Hindlimb muscle (tissue), 1 donor: ENCODE measurements around the gene GCHFR. TPM values are rescaled to one million over a fixed set of nuclear protein-coding genes. Genes with fewer than 3 reads are reported as not detected.
A peak's percentile ranks its signal among the peaks of the same experiment; 100 is the strongest.

ENCODE experiments used
- DNase-seq: peaks from one replicate; pipeline ENCODE4 v3.0.0-alpha.2; 2013
- polyA plus RNA-seq: library from polyadenylated mRNA; unstranded; fragments of 120-200 nt; gene quantifications from one replicate; pipeline ENCODE4 v1.2.1, GENCODE V29; 2013; ENCODE audit not compliant: insufficient read length

GCHFR gene
- polyA plus RNA-seq = 4.7 TPM

GRCh38 chr15:40763801-40764628 lies at the start of gene GCHFR:
Gene GCHFR, plus strand, starts transcription at chr15:40764068. Its CDS starts 113 bp downstream, at chr15:40764181.
- peak; percentile 78 for DNase-seq

GRCh38 chr15:40714144-40714543 lies 49.7 kb upstream of the GCHFR start:
- no peak for DNase-seq

- DNase-seq = no peak
These were observed 47.7 kb upstream of the GCHFR start for GRCh38 chr15:40716165-40716564.

- DNase-seq = no peak
These were observed 42.2 kb upstream of the GCHFR start for GRCh38 chr15:40721701-40722100.

- DNase-seq = no peak
These were observed 41.5 kb upstream of the GCHFR start for GRCh38 chr15:40722354-40722753.

- no peak for DNase-seq
These were observed 40.9 kb upstream of the GCHFR start for GRCh38 chr15:40722934-40723333.

GRCh38 chr15:40723919-40724318 lies 39.9 kb upstream of the GCHFR start:
- DNase-seq = no peak

- peak; percentile 39 for DNase-seq
These were observed 32.8 kb upstream of the GCHFR start for GRCh38 chr15:40731034-40731433.

- DNase-seq = no peak
These were observed 27.3 kb upstream of the GCHFR start for GRCh38 chr15:40736575-40736974.

GRCh38 chr15:40737048-40737447 lies 26.8 kb upstream of the GCHFR start:
- DNase-seq = no peak

GRCh38 chr15:40739047-40739446 lies 24.8 kb upstream of the GCHFR start:
- DNase-seq = no peak

- DNase-seq = no peak
These were observed 24.0 kb upstream of the GCHFR start for GRCh38 chr15:40739854-40740253.

GRCh38 chr15:40743485-40743901 lies 20.4 kb upstream of the GCHFR start:
- DNase-seq = no peak

GRCh38 chr15:40743921-40744814 lies 19.7 kb upstream of the GCHFR start:
- no peak for DNase-seq

GRCh38 chr15:40744815-40745152 lies 19.1 kb upstream of the GCHFR start:
- no peak for DNase-seq

- DNase-seq = no peak
These were observed 16.9 kb upstream of the GCHFR start for GRCh38 chr15:40746916-40747418.

GRCh38 chr15:40747685-40748631 lies 15.9 kb upstream of the GCHFR start:
- DNase-seq = no peak

GRCh38 chr15:40749151-40749630 lies 14.7 kb upstream of the GCHFR start:
- no peak for DNase-seq

- DNase-seq = no peak
These were observed 13.0 kb upstream of the GCHFR start for GRCh38 chr15:40750885-40751284.

GRCh38 chr15:40751745-40752144 lies 12.1 kb upstream of the GCHFR start:
- no peak for DNase-seq

- no peak for DNase-seq
These were observed 9.3 kb upstream of the GCHFR start for GRCh38 chr15:40754574-40754882.
